HG03469 (cell line): ENCODE data around the gene GALNT12.

ENCODE experiments used
- ATAC-seq: cut with Tn5 transposase; IDR thresholded peaks from one replicate; pipeline ENCODE4 v1.9.1; 2021; ENCODE audit warnings: mild to moderate bottlenecking, moderate library complexity, moderate number of reproducible peaks; ENCODE audit not compliant: unreplicated experiment

The GALNT12 gene

GRCh38 chr9:98899408-98900056 is 92.1 kb downstream of the GALNT12 start:
- no peak for ATAC-seq
